GM19395 (cell line): ENCODE results near the gene C1orf159.

Experiments
- ATAC-seq: cut with Tn5 transposase; IDR thresholded peaks from one replicate; pipeline ENCODE4 v1.9.1; 2021; ENCODE audit warnings: mild to moderate bottlenecking, moderate library complexity; ENCODE audit not compliant: unreplicated experiment

C1orf159 gene

DNA sequence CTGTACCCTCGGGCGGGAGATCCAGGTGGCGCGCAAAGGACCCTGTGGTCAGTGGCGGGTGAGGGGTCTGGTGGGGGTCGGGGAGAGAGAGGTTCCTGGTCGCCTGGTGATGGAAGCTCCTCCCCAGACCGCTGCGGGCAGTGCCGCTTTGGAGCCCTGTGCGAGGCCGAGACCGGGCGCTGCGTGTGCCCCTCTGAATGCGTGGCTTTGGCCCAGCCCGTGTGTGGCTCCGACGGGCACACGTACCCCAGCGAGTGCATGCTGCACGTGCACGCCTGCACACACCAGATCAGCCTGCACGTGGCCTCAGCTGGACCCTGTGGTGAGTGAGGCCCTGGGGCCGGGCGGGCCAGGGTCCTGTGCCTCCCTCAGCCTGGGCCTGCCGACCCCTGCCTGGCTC is 72.5 kb downstream of the C1orf159 start:
- ATAC-seq: no peak

DNA sequence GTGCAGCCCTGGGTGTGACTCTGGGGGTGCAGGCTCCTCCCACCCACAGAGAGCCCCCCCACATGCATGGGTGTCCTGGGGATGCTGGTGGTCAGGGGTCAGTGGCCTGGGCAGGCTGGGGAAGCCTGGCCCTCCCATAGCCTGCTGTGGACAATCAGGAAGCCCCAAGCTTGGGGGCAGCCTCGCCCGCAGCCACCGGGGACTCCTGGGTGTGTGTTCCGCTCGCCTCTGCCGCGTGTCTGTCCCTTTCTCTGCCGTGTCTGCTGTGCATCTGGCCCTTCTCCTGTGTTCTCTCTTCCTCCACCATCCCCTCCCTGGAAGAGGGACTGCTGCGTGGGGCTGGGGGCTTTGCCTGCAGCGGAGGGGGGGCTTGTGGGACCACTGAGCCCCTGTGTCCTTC is 73.1 kb downstream of the C1orf159 start:
- ATAC-seq: no peak

DNA sequence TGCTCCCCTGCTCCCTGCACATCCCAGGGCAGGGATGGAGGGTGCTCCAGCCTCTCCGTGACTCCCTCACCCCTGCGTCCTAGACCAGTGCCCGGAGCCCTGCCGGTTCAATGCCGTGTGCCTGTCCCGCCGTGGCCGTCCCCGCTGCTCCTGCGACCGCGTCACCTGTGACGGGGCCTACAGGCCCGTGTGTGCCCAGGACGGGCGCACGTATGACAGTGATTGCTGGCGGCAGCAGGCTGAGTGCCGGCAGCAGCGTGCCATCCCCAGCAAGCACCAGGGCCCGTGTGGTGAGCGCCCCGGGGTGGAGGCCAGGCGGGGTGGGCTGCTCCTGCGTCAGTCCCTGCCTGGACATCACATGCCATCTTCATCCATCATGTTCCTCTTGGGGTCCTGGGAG is 74.0 kb downstream of the C1orf159 start:
- no peak for ATAC-seq

DNA sequence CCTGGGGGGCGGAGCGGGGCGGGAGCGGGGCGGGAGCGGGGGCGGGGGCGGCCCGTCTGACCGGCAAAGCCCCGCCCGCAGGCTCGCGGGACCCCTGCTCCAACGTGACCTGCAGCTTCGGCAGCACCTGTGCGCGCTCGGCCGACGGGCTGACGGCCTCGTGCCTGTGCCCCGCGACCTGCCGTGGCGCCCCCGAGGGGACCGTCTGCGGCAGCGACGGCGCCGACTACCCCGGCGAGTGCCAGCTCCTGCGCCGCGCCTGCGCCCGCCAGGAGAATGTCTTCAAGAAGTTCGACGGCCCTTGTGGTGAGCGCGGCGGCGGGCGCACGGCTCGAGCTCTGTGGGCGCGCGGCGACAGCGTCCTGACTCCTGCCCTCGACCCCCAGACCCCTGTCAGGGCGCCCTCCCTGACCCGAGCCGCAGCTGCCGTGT is 74.8 kb downstream of the C1orf159 start:
- ATAC-seq: no peak

DNA sequence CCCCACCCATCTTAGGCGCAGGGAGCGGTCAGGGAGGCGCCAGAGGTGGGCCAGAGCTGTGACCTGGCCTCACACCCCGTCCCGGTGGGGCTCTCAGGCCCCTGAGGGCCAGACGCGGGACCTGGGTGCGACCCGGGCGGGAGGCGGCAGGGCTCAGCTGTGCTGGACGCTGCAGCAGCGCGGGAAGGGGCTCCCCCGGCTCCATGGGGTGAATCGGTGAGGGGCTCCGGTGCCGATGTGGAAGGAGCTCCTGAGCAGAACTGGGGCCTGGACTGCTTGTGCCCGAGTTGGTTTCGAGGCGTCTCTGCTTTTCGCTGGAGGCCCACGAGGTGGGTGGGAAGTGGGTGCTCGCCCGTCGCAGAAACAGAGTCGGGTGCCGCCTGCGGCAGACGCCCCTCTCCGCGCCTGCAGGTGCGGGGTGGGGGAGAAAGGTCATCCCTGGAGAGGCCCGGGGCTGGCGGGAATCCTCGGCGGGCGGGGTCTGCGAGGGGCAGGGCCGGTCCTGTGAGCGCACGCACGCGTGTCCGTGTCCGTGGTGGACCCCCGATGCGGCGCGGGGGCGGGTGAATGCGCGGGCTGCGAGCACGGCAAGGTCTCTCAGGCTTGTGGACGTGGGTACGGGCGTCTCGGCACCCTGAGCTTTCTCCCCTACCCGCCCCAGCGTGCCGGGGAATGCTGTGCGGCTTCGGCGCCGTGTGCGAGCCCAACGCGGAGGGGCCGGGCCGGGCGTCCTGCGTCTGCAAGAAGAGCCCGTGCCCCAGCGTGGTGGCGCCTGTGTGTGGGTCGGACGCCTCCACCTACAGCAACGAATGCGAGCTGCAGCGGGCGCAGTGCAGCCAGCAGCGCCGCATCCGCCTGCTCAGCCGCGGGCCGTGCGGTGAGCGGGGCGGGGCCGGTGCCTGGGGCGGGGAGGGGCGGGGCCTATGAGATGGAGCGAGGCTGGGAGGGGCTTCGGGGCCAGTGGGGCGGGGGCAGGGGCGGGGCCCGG is 75.6 kb downstream of the C1orf159 start:
- ATAC-seq: peak; percentile 42

- ATAC-seq: no peak
Observed at GRCh38 chr1:1039145-1039910, 76.6 kb downstream of the C1orf159 start.

GRCh38 chr1:1038694-1039093 is 77.2 kb downstream of the C1orf159 start:
- ATAC-seq: peak; percentile 54

DNA sequence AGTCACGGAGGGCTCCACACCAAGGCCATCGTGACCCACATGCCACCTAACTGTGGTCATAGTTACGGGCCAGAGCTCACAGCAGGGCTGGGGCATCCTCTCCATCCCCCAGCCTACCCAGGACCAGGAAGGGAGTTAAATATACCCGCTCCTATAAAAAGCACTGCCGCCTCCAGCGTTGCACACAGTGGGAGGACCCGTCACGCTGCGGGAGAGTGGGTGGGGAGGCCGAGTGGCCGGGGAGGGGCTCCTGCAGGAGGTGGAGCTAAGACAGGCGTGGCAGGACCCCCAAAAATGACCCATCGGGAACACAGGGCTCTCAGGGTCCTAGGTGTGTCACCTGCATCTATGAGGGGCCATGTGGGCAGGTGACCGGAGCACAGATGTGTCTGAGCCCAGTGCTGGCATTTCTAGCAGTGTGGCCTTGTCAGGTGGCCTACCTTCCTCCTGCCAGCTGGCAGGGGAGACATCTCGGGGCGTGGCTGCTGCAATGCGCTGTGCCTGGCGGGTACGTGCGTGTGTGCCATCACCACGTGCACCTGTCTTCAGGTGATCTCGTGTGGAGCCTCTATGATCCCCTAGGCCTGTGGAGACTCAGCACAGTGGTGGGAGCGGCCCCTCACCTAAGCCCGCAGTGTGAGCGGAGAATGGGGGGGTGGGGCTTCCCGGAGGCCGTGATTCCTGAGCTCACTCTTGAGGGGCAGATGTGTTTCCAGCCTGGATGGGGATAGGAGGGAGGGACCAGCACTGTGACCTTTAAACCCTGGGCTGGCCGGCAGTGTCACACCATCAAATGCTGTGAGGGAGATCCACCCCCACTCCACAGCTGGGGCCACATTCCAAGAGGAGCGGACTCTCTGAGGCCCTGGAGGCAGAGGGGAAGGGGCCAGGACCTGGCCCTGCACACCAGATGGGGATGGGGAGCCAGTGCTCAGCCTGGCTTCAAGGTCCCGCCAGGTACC is 78.2 kb downstream of the C1orf159 start:
- no peak for ATAC-seq

- ATAC-seq: no peak
Observed at GRCh38 chr1:1035291-1035943, 80.5 kb downstream of the C1orf159 start.

GRCh38 chr1:1034439-1034781 is 81.5 kb downstream of the C1orf159 start:
- no peak for ATAC-seq

DNA sequence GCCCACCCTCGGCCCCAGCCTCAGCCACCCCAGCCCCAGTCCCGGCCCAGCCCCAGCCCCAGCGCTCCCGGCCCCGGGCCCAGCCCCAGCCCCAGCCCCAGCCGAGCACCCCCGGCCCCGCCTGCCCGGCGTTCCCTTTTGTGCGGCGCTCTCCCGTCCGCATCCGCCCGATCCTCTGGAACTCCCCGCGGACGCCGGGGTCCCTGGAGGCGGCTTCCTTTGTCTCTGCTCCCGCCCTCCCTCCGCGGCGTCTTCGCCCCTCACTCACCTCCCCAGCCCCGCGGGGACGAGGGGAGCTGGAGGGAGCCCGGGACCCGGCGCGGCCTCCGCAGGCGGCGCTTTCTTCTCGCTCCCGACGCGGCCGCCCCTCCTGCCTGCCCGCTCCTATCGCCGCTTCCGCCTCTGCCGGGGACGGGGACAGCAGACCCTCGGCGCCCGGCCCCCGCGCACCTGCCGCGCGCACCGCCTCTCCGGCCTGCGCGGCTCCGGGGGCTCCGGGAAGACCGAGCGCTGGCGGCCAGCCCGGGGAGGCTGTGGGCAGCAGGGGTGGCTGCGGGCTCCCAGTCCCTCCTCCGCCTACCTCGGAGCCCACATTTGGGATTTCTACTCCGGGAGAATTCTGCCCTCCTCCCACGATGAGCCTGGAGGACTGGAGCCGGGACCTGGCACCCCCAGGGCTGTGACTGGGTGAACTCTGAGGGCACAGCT is 82.0 kb downstream of the C1orf159 start:
- ATAC-seq: no peak

GRCh38 chr1:1033009-1033587 is 82.8 kb downstream of the C1orf159 start:
- ATAC-seq: peak; percentile 86

GRCh38 chr1:1032424-1032823 is 83.5 kb downstream of the C1orf159 start:
- no peak for ATAC-seq
